KMS-11 (cell line): Measurements from ENCODE around the gene SNCA.

Experiments
- H2AFZ ChIP-seq: fragments of 200-600 bp; sonication (generic); 2 replicates; pipeline ENCODE4 v1.6.1; 2016; ENCODE audit warnings: antibody characterized with exemption, mixed run types, low read depth
- H3K27ac ChIP-seq: fragments of 200-600 bp; sonication (generic); 2 replicates; pipeline ENCODE4 v1.6.1; 2016; ENCODE audit warnings: mild to moderate bottlenecking, mixed run types
- H3K27me3 ChIP-seq: fragments of 200-600 bp; sonication (generic); 2 replicates; pipeline ENCODE4 v1.6.1; 2017; ENCODE audit warnings: mild to moderate bottlenecking, low read depth, mixed run types, moderate library complexity; ENCODE audit not compliant: insufficient read depth
- H3K36me3 ChIP-seq: fragments of 200-600 bp; sonication (generic); 2 replicates; pipeline ENCODE4 v1.6.1; 2017; ENCODE audit warnings: mild to moderate bottlenecking, mixed run types; ENCODE audit not compliant: insufficient read depth
- H3K4me1 ChIP-seq: fragments of 200-600 bp; sonication (generic); 2 replicates; pipeline ENCODE4 v1.6.1; 2016; ENCODE audit warnings: mild to moderate bottlenecking, low read depth, mixed run types; ENCODE audit not compliant: poor library complexity, severe bottlenecking
- H3K4me2 ChIP-seq: fragments of 200-600 bp; sonication (generic); 2 replicates; pipeline ENCODE4 v1.7.0; 2016; ENCODE audit warnings: mild to moderate bottlenecking, mixed run types
- H3K4me3 ChIP-seq: fragments of 200-600 bp; sonication (generic); IDR thresholded peaks from 2 replicates; pipeline ENCODE4 v1.6.1; 2017; ENCODE audit warnings: low read depth, low read length, mixed read lengths; ENCODE audit not compliant: insufficient read depth
- H3K79me2 ChIP-seq: fragments of 200-600 bp; sonication (generic); 2 replicates; pipeline ENCODE4 v1.6.1; 2016; ENCODE audit warnings: low read depth, mixed run types; ENCODE audit not compliant: insufficient read depth
- H3K9ac ChIP-seq: fragments of 200-600 bp; sonication (generic); 2 replicates; pipeline ENCODE4 v1.6.1; 2016; ENCODE audit warnings: mild to moderate bottlenecking, mixed run types
- H4K20me1 ChIP-seq: fragments of 200-600 bp; sonication (generic); 2 replicates; pipeline ENCODE4 v1.6.1; 2016; ENCODE audit warnings: mild to moderate bottlenecking, mixed run types; ENCODE audit not compliant: insufficient read depth
- CTCF ChIP-seq: fragments of 200-600 bp; sonication (generic); conservative IDR thresholded peaks from 2 replicates; pipeline ENCODE4 v1.6.1; 2017; ENCODE audit warnings: low read depth, mild to moderate bottlenecking, antibody characterized with exemption, low read length, moderate library complexity, mixed read lengths

SNCA gene

GRCh38 chr4:89836897-89837384 is at the start of gene SNCA:
TSS of gene SNCA (minus strand) at chr4:89837161. CDS start at chr4:89835667, 1,494 bp downstream.
- peak within 1 kb of the TSS; percentile 21; the same call in 1 of the 2 replicates for H2AFZ ChIP-seq
- H3K9ac ChIP-seq: no peak within 1 kb of the TSS
- no peak within 1 kb of the TSS for H3K4me2 ChIP-seq
- H3K27me3 ChIP-seq: no peaks in the 10 kb centered on the region
- no peak within 1 kb of the TSS for H3K27ac ChIP-seq
- H3K36me3 ChIP-seq: no peaks in the 10 kb centered on the region
- H3K4me1 ChIP-seq: no peaks in the 10 kb centered on the region
- no peak for TF ChIP-seq CTCF
- H4K20me1 ChIP-seq: no peaks in the 10 kb centered on the region
- H3K4me3 ChIP-seq: no peak within 1 kb of the TSS
- no peaks in the 10 kb centered on the region for H3K79me2 ChIP-seq

GRCh38 chr4:89879215-89879614 is 42.3 kb upstream of the SNCA start:
- no peaks in the 10 kb centered on the region for H3K27me3 ChIP-seq
- H3K4me1 ChIP-seq: no peaks in the 10 kb centered on the region
- no peak overlapping the region for H3K4me3 ChIP-seq
- no peak overlapping the region for H3K9ac ChIP-seq
- H2AFZ ChIP-seq: no peak overlapping the region
- TF ChIP-seq CTCF: no peak
- H4K20me1 ChIP-seq: no peaks in the 10 kb centered on the region
- no peaks in the 10 kb centered on the region for H3K79me2 ChIP-seq
- H3K4me2 ChIP-seq: no peak overlapping the region
- no peaks in the 10 kb centered on the region for H3K36me3 ChIP-seq
- H3K27ac ChIP-seq: no peak overlapping the region

GRCh38 chr4:89878611-89879010 is 41.6 kb upstream of the SNCA start:
- H2AFZ ChIP-seq: no peak overlapping the region
- H3K27me3 ChIP-seq: no peaks in the 10 kb centered on the region
- no peak overlapping the region for H3K4me2 ChIP-seq
- H3K36me3 ChIP-seq: no peaks in the 10 kb centered on the region
- no peak for TF ChIP-seq CTCF
- H3K4me3 ChIP-seq: no peak overlapping the region
- no peaks in the 10 kb centered on the region for H3K79me2 ChIP-seq
- H3K27ac ChIP-seq: no peak overlapping the region
- H3K4me1 ChIP-seq: no peaks in the 10 kb centered on the region
- no peak overlapping the region for H3K9ac ChIP-seq
- no peaks in the 10 kb centered on the region for H4K20me1 ChIP-seq

GRCh38 chr4:89876548-89876947 is 39.6 kb upstream of the SNCA start:
- no peak overlapping the region for H2AFZ ChIP-seq

More at GRCh38 chr4:89876548-89876947, 39.6 kb upstream of the SNCA start:
- H3K27me3 ChIP-seq: no peaks in the 10 kb centered on the region
- no peaks in the 10 kb centered on the region for H3K4me1 ChIP-seq
- H3K4me3 ChIP-seq: no peak overlapping the region
- no peak overlapping the region for H3K27ac ChIP-seq
- TF ChIP-seq CTCF: no peak
- H3K79me2 ChIP-seq: no peaks in the 10 kb centered on the region
- H3K9ac ChIP-seq: no peak overlapping the region
- no peaks in the 10 kb centered on the region for H4K20me1 ChIP-seq
- H3K36me3 ChIP-seq: no peaks in the 10 kb centered on the region
- no peak overlapping the region for H3K4me2 ChIP-seq
